ENCODE results near the gene CRB2.

Gene CRB2

DNA sequence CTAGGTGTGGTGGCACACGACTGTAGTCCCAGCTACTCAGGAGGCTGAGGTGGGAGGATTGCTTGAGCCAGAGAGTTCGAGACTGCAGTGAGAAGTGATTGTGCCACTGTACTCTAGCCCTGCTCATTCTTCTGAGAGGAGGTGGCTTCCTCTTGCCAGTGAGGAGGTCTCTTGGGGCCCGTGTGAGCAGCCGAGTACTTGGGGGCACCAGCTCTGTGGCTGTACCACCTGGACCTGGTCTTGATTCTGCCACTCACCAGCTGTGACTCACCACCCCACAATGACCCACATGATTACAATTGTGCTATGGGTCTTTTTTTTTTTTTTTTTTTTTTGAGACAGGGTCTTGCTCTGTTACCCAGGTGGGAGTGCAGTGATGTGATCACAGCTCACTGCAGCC is 18.0 kb upstream of the CRB2 start:
- TF ChIP-seq, protein P1, sequence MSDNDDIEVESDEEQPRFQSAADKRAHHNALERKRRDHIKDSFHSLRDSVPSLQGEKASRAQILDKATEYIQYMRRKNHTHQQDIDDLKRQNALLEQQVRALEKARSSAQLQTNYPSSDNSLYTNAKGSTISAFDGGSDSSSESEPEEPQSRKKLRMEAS (IDR thresholded peaks at IDR 0.05; ENCODE audit: low read depth, low read length), result no peak
- no peak for TF ChIP-seq MYC (IDR thresholded peaks at IDR 0.05; ENCODE audit: low read depth, low read length)
- no peak for TF ChIP-seq POLR2A (IDR thresholded peaks at IDR 0.05; ENCODE audit: extremely low read depth, insufficient read length)
- no peak for TF ChIP-seq CTCF (IDR thresholded peaks at IDR 0.05; ENCODE audit: low read depth, low read length)
- no peak overlapping the region for H3K4me3 ChIP-seq (ENCODE audit: low read depth, low read length)
- DNase-seq (ENCODE audit: low read depth), result peak; percentile 70

DNA sequence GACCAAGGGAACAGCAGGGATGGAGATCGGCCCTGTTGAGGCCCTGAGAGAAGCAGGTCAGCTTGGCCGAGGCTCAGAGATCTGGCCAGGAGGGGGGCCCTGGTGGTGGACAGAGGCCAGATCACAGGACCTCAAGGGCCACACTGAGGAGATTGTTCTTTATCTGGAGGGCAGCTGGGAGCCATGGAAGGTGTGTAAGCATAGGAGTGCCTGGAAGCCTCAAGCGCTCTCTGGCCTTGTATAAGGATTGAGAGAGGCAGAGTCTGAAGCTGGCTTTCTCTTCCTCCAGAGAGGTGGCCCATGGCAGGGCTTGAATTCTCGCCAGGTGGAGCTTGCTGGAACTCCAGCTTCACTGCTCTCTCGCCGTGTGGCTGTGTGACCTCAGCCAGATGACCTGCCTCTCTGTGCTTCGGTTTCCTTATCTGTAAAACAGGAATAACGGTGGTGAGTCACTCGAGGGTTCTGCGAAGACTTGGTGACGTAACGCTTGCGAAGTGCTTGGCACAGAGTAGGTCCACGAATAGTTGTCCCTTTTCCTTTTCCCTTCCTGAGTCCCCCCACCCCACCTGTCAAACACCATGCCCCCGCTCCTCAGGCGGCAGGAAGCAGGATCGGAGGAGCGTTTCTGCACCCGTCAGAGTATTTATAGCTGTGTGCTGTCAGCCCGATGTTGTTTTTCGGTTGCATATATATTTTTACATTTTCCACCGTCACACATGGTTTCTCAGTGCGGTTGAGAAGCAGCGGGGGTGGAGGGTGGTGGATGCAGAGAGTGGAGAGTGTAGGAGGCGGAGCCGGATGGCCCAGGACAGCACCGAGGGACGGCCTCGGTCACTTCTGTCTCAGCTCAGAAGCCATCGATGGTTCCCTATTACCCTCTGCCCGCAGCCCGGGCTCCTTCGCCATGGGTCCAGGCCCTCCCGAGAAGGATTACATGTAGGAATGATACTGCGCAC is 17.0 kb upstream of the CRB2 start:
- peak overlapping the region; percentile 27 for H3K4me3 ChIP-seq (ENCODE audit: low read depth, low read length)
- peak; percentile 86 for DNase-seq (ENCODE audit: low read depth)
- TF ChIP-seq POLR2A (IDR thresholded peaks at IDR 0.05; ENCODE audit: extremely low read depth, insufficient read length) (peak; percentile 26), MYC (IDR thresholded peaks at IDR 0.05; ENCODE audit: low read depth, low read length) (peak; percentile 67), CTCF (IDR thresholded peaks at IDR 0.05; ENCODE audit: low read depth, low read length) (no peak)
- TF ChIP-seq, protein P1 (IDR thresholded peaks at IDR 0.05; ENCODE audit: low read depth, low read length), result peak; percentile 74

GRCh38 chr9:123339666-123340510 is 16.1 kb upstream of the CRB2 start:
- TF ChIP-seq, protein P1 (IDR thresholded peaks at IDR 0.05; ENCODE audit: low read depth, low read length), result peak; percentile 76
- TF ChIP-seq CTCF (IDR thresholded peaks at IDR 0.05; ENCODE audit: low read depth, low read length), result no peak
- no peak for TF ChIP-seq MYC (IDR thresholded peaks at IDR 0.05; ENCODE audit: low read depth, low read length)
- peak; percentile 52 for DNase-seq (ENCODE audit: low read depth)
- H3K4me3 ChIP-seq (ENCODE audit: low read depth, low read length), result peak overlapping the region; percentile 27

DNA sequence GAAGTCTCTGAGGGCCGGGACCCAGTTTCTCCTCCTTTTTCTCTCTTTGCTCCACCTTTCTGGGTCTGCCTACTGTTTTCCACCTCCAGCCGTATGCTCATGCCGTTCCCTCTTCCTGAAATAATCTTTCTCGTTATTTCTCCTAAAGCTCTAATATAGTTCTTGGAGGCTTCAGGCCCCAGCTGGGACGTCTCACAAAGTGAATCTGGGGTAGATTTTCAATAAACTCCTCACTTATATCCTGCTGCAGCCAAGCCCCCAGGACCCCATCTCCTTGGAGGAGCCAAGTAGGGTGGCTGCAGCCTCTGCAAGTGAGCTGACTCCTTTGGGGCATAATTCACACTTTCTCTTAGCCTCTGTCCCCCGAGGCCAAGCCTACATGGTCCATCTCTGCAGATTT is 14.2 kb upstream of the CRB2 start:
- H3K4me3 ChIP-seq (ENCODE audit: low read depth, low read length), result no peak overlapping the region
- no peak for DNase-seq (ENCODE audit: low read depth)
- TF ChIP-seq, protein P1 (IDR thresholded peaks at IDR 0.05; ENCODE audit: low read depth, low read length), result no peak
- no peak for TF ChIP-seq POLR2A (IDR thresholded peaks at IDR 0.05; ENCODE audit: extremely low read depth, insufficient read length)
- no peak for TF ChIP-seq MYC (IDR thresholded peaks at IDR 0.05; ENCODE audit: low read depth, low read length)
- no peak for TF ChIP-seq CTCF (IDR thresholded peaks at IDR 0.05; ENCODE audit: low read depth, low read length)

DNA sequence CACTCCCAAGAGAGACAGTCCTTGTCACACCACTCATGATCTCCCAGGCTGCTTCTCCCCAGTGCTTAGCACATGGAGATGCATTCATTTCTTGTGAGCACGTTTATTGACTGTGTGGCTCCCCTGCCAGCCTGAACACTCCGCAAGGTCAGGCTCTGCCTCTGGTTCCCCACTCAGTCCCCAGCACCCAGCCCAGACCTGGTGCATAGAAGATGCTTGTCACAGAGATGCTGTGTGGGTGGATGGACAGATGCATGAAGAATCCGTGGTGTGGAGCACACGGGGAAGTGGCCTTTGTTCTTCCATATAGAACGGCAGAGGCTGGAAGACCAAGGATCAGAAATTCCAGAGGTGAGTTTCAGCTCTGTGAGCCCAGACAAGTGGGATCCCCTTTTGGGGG is 13.8 kb upstream of the CRB2 start:
- no peak for DNase-seq (ENCODE audit: low read depth)
- no peak overlapping the region for H3K4me3 ChIP-seq (ENCODE audit: low read depth, low read length)
- TF ChIP-seq CTCF (IDR thresholded peaks at IDR 0.05; ENCODE audit: low read depth, low read length), result no peak
- TF ChIP-seq, protein P1 (IDR thresholded peaks at IDR 0.05; ENCODE audit: low read depth, low read length), result no peak
- no peak for TF ChIP-seq POLR2A (IDR thresholded peaks at IDR 0.05; ENCODE audit: extremely low read depth, insufficient read length)
- TF ChIP-seq MYC (IDR thresholded peaks at IDR 0.05; ENCODE audit: low read depth, low read length), result no peak
